ENCODE results near the gene PTPN7.
"Not testable (repeated sequence)": the region's sequence is repeated elsewhere in the genome, so short reads cannot be mapped to it uniquely, and the experiment has no call there.

The PTPN7 gene

DNA sequence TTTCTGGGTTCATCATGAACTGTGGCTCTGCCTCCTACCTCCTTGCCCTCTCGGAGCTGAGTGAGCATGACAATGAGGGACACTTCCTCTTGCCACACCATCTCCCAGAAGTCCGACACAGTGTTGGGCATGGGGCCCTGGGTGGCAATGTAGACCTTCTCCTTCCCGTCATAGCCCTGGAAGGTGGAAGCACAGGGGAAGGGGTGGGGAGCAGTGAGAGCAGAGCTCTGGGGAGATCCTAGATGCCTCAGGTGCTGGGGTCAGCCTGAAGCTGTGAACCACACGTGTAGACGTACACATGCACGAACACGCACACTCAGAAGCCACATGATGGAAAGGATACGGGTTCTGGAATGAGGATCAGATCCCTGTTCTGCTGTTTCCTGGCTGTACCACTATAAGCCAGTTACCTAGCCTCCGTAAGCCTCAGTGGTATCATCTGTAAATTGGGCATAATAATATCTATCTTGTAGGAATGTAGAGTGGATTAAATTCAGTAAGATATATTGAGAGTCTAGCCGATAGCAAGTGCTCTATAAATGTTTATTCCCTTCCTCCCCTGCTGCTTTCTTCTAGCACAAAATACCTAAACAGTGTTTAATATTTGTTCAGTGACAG, 6.1 kb downstream of the PTPN7 start:
- in situ Hi-C loops (cut with MboI; ENCODE audit: low sequenced_read_pairs): no loop called here

DNA sequence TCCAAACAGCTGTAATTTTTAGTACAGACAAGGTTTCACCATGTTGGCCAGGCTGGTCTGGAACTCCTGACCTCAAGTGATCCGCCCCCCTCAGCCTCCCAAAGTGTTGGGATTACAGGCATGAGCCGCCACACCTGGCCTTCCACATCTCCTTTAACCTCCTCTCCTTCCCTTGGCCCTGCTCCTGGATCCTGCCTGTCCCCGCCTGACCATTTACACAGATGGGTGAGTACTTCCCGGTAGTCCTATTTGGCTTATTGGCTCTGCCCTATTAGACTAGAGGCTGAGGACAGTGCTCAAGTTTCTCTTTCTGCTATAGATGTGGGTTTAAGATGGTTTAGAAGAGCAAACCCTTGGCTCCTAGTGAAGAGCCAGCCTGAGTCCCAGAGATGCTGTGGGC, 7.1 kb downstream of the PTPN7 start:
- in situ Hi-C loops (cut with MboI; ENCODE audit: low sequenced_read_pairs): no loop called here

DNA sequence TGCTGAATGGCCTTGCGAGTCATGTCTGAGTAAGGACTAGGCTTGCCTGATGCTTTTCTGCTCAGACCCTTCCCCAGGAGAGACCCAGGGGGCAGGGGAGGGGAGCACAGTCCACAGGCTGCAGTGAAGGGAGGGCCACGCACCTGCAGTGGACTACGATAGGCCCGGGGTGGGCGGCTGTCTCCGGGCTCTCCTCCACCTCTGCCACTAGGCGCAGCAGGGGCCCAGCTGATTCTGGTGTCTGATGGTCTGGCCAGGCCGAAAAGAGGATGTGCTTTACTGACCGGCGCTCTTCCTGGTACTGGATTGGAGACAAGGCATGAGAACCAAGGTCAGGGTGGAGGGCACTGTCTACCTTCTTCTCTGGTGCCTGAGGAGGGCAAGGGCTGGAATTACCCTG, 8.0 kb downstream of the PTPN7 start:
- in situ Hi-C loops (cut with MboI; ENCODE audit: low sequenced_read_pairs): no loop called here

DNA sequence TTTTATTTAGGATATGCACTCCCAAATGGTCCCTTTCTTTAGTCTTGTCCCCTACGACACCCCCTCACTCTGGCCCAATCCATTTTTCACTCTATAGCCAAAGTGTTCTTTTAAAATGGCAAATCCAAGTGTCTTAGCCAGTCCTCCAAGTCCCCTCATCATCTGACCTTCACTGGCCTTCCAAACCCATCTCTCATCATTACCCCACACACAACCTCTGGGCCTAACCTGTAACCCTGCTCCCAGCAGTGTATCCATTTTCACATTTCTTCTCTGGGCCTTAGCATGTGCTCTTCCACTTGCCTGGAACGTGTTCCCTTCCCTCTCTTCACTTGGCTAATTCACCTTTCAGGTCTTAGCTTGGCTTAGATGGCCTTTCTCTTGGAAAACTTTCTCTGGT, 9.4 kb downstream of the PTPN7 start:
- in situ Hi-C loops (cut with MboI; ENCODE audit: low sequenced_read_pairs): no loop called here

DNA sequence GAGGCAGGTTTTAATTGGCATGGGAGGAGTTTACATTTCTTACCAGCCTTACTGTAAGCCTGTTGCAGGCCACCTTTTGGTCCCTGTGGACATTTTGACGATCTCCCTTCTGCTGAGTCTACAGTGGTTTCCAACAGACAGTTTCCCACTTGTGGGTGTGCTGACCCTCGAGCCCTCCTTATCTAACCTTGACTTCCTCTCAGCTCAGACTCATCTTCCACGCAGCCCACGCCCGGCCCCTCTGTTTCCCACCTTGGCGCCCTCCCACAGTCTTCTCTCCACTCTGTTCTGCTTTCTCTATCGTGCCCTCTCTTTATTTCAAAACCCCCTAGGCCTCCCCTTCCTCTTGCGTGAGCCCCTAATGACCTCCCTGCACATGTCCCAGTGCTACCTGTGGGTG, 9.8 kb downstream of the PTPN7 start:
- in situ Hi-C loops (cut with MboI; ENCODE audit: low sequenced_read_pairs): no loop called here

DNA sequence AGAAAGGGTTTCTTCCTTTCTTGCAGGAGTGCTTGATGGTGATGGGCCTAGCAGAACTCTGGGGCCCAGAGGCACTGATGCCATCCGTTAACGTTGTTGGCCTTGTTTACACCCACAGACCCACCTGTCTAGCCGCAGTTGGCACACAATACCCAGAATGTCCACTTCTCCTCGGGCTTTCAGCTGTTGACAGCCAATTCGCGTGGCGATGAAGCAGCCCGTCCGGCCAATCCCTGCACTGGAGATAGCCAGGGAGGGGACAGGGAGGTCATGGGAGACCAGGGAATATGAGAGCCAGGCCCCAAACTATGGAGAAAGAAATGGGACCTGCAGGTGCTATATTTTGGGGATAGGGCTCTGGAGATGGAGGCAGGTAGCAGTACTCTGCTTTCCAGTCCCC, 10.2 kb downstream of the PTPN7 start:
- in situ Hi-C loops (cut with MboI; ENCODE audit: low sequenced_read_pairs): no loop called here

DNA sequence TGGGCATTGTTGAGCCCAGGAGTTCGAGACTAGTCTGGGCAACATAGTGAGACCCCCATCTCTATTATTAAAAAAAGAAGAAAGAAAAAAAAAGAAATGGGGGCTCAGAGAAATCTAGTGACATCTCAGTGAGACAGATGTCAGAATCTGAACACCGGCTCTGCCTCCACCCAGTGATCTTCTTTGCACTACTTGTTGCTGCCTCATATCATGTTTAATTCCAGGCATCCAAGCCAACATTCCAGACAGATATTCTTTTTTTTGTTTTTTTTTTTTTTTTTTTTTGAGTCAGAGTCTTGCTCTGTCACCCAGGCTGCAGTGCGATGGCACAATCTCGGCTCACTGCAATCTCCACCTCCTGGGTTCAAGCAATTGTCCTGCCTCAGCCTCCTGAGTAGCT, 10.8 kb downstream of the PTPN7 start:
- in situ Hi-C loops (cut with MboI; ENCODE audit: low sequenced_read_pairs): no loop called here

DNA sequence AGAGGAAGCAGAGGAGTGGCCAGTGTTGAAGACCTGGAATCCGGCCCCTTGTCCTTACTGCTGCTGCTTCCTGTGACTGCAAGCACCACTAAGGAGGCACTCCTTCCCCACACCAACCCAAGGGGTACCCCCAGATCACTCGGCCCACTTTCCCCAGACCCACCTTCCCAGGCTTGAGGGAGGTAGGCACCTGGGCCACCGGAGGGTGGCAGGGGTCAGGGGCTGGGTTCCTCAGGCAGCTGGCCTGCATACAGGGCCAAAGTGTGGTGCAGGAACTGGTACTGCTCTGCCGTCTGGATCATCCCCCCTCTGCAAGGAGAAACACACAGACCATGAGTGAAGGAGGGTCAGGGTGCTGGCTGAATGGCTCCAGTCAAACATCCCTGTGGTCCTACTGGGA, 12.0 kb downstream of the PTPN7 start:
- in situ Hi-C loops (cut with MboI; ENCODE audit: low sequenced_read_pairs): no loop called here

DNA sequence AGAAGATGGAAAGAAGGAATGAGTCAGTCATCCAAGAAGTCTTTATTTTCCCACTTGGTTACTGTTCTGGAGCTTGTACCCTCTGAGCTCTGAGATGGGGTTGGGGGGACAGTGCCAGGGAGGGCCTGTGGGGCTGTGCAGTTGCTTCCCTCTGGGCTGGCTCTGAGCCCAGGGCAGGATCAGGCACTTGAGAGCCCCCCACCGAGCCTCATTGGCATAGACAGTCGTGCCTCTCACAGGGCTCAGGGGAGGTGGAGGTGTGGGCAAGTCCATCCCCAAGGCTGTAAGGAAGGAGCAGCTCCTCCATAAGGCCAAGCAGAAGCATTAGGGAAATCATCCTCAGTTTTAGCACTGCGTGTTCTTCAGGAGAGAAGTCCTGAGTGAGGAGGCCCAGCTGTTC, 13.4 kb downstream of the PTPN7 start:
- in situ Hi-C loops (cut with MboI; ENCODE audit: low sequenced_read_pairs): no loop called here

DNA sequence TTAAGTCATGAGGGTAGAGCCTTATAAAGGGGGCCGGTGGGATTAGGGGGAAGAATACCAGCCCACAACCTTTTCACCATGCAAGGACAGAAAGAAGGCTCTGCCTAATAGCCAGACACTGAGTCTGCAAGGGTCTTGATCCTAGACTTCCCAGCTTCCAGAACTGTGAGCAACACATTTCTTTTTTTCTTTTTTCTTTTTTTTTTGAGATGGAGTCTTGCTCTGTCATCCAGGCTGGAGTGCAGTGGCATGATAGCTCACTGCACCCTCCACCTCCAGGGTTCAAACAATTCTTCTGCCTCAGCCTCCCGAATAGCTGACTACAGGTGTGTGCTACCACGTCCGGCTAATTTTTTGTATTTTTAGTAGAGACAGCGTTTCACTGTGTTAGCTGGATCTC, 14.1 kb downstream of the PTPN7 start:
- in situ Hi-C loops (cut with MboI; ENCODE audit: low sequenced_read_pairs): no loop called here

DNA sequence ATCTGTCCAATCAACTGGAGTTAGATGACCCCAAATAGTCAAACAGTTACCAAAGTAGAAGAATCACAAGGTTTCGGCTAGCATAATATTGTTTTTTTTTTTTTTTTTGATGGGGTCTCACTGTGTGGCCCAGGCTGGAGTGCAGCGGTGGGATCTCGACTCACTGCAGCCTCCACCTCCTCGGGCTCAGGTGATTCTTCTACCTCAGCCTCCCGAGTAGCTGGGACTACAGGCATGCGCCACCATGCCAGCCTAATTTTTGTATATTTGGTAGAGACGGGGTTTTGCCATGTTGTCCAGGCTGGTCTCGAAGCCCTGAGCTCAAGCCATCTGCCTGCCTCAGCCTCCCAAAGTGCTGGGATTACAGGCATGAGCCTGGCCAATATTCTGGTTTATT, 14.7 kb downstream of the PTPN7 start:
- in situ Hi-C loops (cut with MboI; ENCODE audit: low sequenced_read_pairs): not testable (repeated sequence)

DNA sequence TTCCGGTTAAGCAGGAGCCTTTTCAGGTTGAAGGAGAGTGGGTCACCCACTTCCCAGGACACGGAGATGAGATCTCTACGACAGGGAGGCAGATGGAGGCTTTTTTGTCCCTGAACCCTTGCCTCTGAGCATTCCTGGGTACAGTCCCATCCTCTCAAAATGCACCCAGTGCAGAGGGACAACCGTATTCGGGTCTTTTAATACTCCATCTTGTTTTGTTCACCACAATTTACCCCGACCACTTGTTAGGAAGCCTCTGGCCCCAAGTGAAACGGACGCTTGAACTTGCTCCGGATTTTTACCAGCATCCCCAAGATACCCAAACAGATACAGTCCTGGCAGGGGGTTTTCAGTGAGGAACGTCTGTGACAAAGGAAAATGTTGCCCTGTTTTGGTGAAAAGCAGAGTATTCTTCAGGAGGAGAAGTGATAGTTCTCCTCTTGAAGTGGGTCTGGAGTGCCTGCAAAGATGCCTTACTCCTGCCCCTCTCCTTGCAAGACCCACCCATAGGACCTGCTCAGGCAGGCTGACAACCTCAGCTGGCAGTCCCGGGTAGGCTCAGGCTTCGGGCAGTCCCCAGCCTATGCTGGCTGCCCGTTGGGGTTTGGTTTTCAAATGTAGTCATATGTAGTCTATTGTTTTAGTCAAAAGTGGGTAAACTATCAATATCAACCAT, 15.2 kb downstream of the PTPN7 start:
- in situ Hi-C loops (cut with MboI; ENCODE audit: low sequenced_read_pairs): no loop called here

DNA sequence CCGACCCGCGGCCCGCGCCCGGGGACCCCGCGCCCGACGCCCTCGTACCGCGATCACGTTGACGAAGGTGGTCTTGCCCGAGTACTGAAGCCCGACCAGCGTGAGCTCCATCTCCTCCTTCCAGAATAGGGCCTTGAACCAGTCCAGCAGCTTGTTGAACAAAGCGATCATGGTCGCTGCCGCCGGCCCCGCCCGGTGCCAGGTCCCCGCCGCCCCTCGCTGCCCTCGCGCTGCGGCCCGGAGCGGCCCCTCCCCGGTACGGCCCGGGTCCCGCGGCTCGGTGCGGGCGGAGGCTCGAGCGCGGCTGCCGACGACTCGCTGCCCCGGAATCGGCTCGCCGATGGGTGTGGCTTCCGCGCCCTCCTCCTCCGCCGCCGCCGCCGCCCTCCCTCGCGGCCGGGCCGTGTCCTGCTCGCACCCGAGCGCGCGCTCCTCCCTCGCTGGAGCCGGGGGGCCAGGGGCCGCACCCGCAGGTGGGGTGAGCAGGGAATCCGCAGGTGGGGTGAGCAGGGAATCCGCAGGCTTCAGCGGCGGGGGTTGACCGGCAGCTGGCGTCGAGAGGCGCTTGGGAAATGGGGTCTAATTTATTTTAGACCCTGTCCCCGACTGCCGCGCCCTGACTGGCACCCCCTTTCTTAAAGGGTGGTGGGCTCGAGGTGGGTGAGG, 15.9 kb downstream of the PTPN7 start, which contains the start of gene ARL8A:
TSS of gene ARL8A (minus strand) at position 336 of the 666 bp plus-strand sequence. CDS start at position 171, 165 bp downstream.
- in situ Hi-C loops (cut with MboI; ENCODE audit: low sequenced_read_pairs): no loop called here

DNA sequence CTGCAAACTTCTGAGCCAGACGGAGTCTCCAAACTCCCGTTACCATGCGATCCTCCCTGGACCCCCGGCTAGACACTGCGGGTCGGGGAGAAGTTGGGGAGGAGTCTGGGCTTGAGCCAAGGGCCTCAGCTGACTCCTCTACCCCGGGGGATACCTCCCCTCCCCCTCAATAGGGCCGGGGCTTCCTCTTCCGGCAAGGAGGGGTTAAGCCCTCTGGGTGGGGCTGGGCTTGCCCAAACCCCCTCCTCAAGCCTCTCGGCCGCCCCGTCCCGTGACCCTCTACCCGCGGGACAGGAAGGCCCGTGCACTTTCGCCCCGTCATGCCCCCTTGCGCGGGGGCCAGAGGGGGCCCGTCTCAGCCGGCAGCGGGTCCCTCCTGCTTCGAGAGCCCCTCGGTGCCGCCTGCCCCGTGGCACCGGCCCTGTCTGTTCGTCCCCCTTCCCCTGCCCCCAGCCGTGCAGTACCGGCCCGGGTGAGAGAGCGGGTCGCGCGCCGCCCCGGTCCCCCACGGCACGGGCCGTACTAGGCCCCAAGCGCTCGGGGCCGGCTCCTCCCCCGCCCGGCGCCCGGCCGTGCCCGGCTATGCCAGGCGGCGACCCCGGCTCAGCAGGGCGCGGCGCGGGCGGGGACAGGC, 16.5 kb downstream of the PTPN7 start:
- in situ Hi-C loops (cut with MboI; ENCODE audit: low sequenced_read_pairs): no loop called here

DNA sequence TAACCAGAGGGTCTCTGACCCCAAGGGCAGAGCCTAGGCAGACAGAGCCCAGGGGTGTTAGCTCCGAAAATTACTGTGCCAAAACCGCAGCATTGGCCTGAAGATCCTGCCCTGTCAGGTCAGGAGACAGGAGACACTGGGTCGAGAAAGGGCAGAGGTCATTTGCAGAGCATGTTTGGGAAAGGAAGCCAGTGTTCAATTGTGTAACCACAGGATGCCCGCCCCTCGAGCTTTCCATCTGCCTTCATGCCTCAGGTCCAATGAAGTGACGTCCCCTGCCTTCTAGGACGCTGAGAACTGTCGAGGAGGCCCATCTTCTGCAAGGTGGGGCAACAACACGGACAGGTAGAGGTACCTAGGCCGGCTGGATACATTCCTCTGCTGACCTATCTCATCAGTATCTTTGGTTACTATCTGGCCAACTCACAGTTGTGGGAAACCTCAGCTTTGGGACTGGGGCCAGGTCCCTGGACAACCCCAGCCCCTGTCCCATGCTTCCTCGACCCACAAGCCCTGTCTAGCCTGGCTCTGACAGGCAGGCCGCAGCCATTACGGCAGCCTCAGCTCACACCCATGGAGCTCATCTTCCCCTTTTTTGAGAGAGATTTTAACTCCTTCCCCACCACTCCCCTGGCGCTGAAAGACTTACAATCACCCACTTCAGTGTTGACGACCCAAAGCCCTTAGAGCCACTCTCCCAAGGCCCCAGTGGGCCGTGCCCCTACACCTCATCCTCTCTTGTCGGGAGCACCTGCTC, 17.2 kb downstream of the PTPN7 start:
- in situ Hi-C loops (cut with MboI; ENCODE audit: low sequenced_read_pairs): no loop called here

DNA sequence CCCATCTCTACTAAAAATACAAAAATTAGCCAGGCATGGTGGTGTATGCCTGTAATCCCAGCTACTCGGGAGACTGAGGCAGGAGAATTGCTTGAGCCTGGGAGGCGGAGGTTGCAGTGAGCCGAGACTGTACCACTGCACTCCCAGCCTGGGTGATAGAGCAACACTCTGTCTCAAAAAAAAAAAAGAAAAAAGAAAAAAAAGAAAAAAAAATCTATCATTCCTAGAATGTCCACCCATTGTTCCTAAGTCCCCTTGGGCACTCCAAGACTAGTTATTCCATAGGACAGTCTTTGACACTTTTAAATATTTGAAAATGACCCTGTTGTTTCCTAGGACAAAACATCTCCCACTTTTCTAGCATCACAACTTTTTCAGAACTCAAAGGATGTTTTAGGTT, 18.9 kb downstream of the PTPN7 start:
- in situ Hi-C loops (cut with MboI; ENCODE audit: low sequenced_read_pairs): not testable (repeated sequence)

DNA sequence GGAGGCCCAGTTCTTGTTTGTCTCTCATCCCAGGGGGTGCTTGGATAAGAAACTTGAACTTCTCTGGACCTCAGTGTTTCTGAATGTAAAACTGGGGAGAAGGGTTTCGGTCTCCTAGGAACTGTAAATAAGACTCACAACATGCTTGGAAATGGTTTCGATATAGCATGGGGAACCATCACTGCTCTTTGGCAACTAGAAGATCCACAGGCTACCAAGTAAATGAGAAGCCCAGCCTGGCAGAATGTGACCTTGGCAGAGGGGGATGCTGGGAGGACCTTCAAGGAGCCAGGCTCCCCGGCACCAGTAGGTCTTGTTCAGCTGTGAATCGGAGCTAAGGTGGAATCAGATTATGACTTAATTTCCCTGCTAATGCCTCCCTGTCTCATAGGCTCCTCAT, 19.6 kb downstream of the PTPN7 start:
- in situ Hi-C loops (cut with MboI; ENCODE audit: low sequenced_read_pairs): no loop called here

DNA sequence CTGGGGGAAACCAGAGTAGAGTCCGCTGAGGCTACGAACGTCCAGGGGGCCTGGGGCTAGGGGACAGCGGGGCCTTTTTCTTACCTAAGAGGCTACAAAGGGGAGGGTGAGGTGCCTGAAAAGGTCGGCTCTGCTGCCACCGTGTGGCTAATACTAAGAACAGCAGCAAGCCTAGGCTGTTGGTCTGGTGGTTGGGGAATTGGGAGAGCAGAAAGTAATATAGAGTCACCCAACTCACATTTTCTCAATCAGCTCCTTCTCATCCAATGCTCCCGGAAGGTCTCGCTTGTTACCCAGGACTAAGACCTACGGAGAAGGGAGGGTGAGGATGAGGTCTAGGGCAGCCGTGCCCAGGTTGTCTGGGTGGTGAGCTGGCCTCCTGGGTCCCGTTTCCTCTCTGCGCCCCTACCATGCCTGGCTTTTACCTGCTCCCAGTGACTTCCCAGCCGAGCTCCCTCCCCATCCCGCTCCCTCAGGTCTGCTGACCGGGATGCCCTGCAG, 25.1 kb downstream of the PTPN7 start:
- in situ Hi-C loops (cut with MboI; ENCODE audit: low sequenced_read_pairs): no loop called here

DNA sequence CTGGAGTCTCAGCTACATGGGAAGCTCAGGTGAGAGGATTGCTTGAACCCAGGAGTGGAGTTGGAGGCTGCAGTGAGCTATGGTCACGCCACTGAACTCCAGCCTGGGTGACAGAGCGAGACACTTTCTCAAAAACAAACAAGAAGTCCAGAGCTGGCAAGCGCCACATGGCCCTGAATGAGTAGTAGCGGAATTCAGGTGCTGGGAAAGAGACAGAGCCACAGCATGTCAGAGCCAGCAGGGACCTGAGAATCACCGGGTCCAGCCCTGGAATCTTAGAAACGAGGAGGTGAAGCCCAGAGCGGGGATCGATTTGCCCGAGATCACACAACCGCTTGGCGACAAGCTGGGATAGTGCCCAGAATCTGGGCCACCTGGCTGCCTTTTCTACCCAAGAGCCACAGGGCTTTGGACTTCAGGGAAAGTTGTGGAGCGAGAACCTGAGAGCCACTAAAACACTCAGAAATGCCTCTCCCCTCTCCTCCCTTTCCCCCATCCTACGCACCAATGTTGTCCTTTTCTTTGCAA, 25.7 kb downstream of the PTPN7 start:
- in situ Hi-C loops (cut with MboI; ENCODE audit: low sequenced_read_pairs): no loop called here

DNA sequence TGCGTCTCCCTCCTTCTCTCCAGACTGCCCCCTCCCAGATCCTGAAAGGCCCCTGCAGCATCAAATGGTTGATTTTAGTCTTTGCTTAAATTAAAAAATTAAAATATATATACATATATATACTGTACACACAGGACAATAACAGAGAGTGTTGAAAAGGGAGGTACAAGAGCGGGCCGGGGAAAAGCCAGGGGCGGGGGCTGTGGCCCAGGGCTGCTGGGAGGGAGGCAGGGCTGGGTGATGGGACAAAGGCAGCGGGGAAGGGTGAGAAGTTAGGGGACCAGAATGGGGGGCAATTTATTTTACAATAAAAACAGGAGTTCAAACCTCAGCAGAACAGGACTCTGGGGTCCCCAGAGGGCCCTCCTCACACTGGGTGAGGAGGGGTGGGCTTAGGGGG, 26.4 kb downstream of the PTPN7 start:
- in situ Hi-C loops (cut with MboI; ENCODE audit: low sequenced_read_pairs): no loop called here

DNA sequence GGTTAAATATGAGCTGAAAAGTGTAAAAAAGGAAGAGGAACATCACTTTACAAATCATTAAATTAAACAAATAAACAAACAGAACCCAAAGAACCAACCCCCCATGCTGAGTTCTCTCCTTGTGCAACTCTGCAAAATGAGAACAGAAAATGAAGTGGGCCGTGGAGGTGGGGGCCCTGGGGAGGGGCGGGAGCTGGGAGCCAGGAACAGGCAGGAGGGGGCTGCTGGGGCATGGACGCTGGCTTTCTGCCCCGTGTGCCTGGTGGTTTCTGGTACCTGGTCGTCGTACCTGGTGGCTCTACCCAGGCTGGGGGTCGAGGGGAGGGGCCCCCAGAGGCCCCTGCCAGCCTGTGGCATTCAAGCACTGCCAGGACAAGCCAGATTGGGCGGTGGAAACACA, 26.9 kb downstream of the PTPN7 start:
- in situ Hi-C loops (cut with MboI; ENCODE audit: low sequenced_read_pairs): no loop called here

All from HL-60/S4 (cell line).